Endodermal cell (in vitro differentiated cells): ENCODE data around the gene EVL. TPM values are rescaled to one million over a fixed set of nuclear protein-coding genes. Genes with fewer than 3 reads are reported as not detected.

Experiments used
- DNase-seq: peaks from one replicate; pipeline ENCODE4 v3.0.0-alpha.2; 2017
- H3K27ac ChIP-seq: 2 replicates; pipeline ENCODE4 v1.5.1; 2013; ENCODE audit warnings: mild to moderate bottlenecking, low read depth, low read length, moderate library complexity
- H3K27me3 ChIP-seq: 2 replicates; pipeline ENCODE4 v1.6.1; 2013; ENCODE audit warnings: mild to moderate bottlenecking, low read length, moderate library complexity; ENCODE audit not compliant: insufficient read depth, control insufficient read depth, poor library complexity, severe bottlenecking
- H3K36me3 ChIP-seq: 2 replicates; pipeline ENCODE4 v1.7.0; 2013; ENCODE audit warnings: mild to moderate bottlenecking, low read length, moderate library complexity; ENCODE audit not compliant: control insufficient read depth, insufficient read depth
- H3K4me1 ChIP-seq: one replicate; pipeline ENCODE4 v1.7.0; 2013; ENCODE audit warnings: low read length; ENCODE audit not compliant: control insufficient read depth, insufficient read depth
- H3K4me3 ChIP-seq: 2 replicates; pipeline ENCODE4 v1.5.1; 2013; ENCODE audit warnings: mild to moderate bottlenecking, low read length, moderate library complexity
- H3K9ac ChIP-seq: 2 replicates; pipeline ENCODE4 v1.6.1; 2013; ENCODE audit warnings: mild to moderate bottlenecking, low read length, moderate library complexity; ENCODE audit not compliant: poor library complexity, severe bottlenecking; ENCODE audit errors: extremely low read depth
- H3K9me3 ChIP-seq: 2 replicates; pipeline ENCODE4 v1.6.1; 2013; ENCODE audit warnings: mild to moderate bottlenecking, low read length, moderate library complexity; ENCODE audit not compliant: control insufficient read depth
- H3K27ac Mint-ChIP-seq: 2 replicates; pipeline ENCODE4 v1.8.0; 2020; ENCODE audit warnings: mixed read lengths
- H3K27me3 Mint-ChIP-seq: 2 replicates; pipeline ENCODE4 v1.8.0; 2021; ENCODE audit warnings: mild to moderate bottlenecking, mixed read lengths; ENCODE audit not compliant: insufficient read depth
- H3K36me3 Mint-ChIP-seq: 2 replicates; pipeline ENCODE4 v1.8.0; 2020; ENCODE audit warnings: low read depth, mixed read lengths
- H3K4me1 Mint-ChIP-seq: 2 replicates; pipeline ENCODE4 v1.8.0; 2020; ENCODE audit warnings: mixed read lengths
- H3K4me3 Mint-ChIP-seq: 2 replicates; pipeline ENCODE4 v1.8.0; 2020; ENCODE audit warnings: mild to moderate bottlenecking, moderate library complexity, mixed read lengths
- H3K9me3 Mint-ChIP-seq: 2 replicates; pipeline ENCODE4 v1.8.0; 2020; ENCODE audit warnings: mild to moderate bottlenecking, mixed read lengths
- CTCF ChIP-seq: fragments of 200-600 bp; sonication (generic); conservative IDR thresholded peaks from 2 replicates; pipeline ENCODE4 v1.5.0; 2021; ENCODE audit warnings: antibody characterized with exemption, mild to moderate bottlenecking
- WGBS, 2 experiments: methylation state at CpG; one replicate each; pipeline versions ENCODE4 v1.1.5 to v1.1.7; 2013; ENCODE audit warnings: missing lambda C conversion rate in 2 of 2, mixed read lengths in 1 of 2; ENCODE audit not compliant: insufficient coverage in 1 of 2, insufficient read length in 1 of 2; 5-methylcytosine and 5-hydroxymethylcytosine counted together
- total RNA-seq, 2 donors: library from RNA; stranded (reverse); fragmentation: NEBNext Ultra II Directional in 1 of 2; extraction: Animal tissue kit (Norgen Biotek cat#: 25700) in 1 of 2; gene quantifications; 2 replicates in 1 of 2; 3 replicates in 1 of 2; pipeline ENCODE4 v1.2.1, GENCODE V29; 2021

EVL gene
- total RNA-seq, 2 donors from 2014 or later: 61.1 to 71.3 TPM

- no peak overlapping the region for H3K27ac Mint-ChIP-seq
- Histone ChIP-seq H3K27ac (no peak overlapping the region), H3K27me3 (no peaks in the 10 kb centered on the region), H3K4me3 (no peak overlapping the region), H3K36me3 (no peaks in the 10 kb centered on the region), H3K4me1 (no peaks in the 10 kb centered on the region), H3K9ac (no peak overlapping the region), H3K9me3 (no peaks in the 10 kb centered on the region)
- no peaks in the 10 kb centered on the region for H3K9me3 Mint-ChIP-seq
- peak; percentile 38 for TF ChIP-seq CTCF
- H3K36me3 Mint-ChIP-seq: no peaks in the 10 kb centered on the region
- DNase-seq: no peak
- H3K4me3 Mint-ChIP-seq: no peak overlapping the region
- peaks cover 4% of the 10 kb centered on the region for H3K4me1 Mint-ChIP-seq
- WGBS, 2 experiments: 91 to 95% methylated on average over 8 to 15 of the region's 17 CpGs
- H3K27me3 Mint-ChIP-seq: no peaks in the 10 kb centered on the region
Measured at GRCh38 chr14:100106250-100107112, 41.3 kb downstream of the EVL start.

- Histone ChIP-seq H3K4me3 (no peak overlapping the region), H3K4me1 (no peaks in the 10 kb centered on the region), H3K27ac (no peak overlapping the region), H3K9ac (no peak overlapping the region), H3K27me3 (no peaks in the 10 kb centered on the region), H3K9me3 (no peaks in the 10 kb centered on the region), H3K36me3 (no peaks in the 10 kb centered on the region)
- H3K27ac Mint-ChIP-seq: no peak overlapping the region
- DNase-seq: no peak
- H3K9me3 Mint-ChIP-seq: no peaks in the 10 kb centered on the region
- no peaks in the 10 kb centered on the region for H3K36me3 Mint-ChIP-seq
- peaks cover 4% of the 10 kb centered on the region for H3K4me1 Mint-ChIP-seq
- no peak overlapping the region for H3K4me3 Mint-ChIP-seq
- TF ChIP-seq CTCF: no peak
- no peaks in the 10 kb centered on the region for H3K27me3 Mint-ChIP-seq
- 91 to 100% methylated on average over 1 to 5 of the region's 5 CpGs for WGBS, 2 experiments
Measured at GRCh38 chr14:100107236-100107635, 42.0 kb downstream of the EVL start.

- no peak overlapping the region for H3K4me3 ChIP-seq
- no peaks in the 10 kb centered on the region for H3K36me3 ChIP-seq
- H3K27ac Mint-ChIP-seq: peak overlapping the region; percentile 79
- no peak overlapping the region for H3K9ac ChIP-seq
- TF ChIP-seq CTCF: peak; percentile 96
- peak; percentile 98 for DNase-seq
- no peaks in the 10 kb centered on the region for H3K9me3 Mint-ChIP-seq
- no peak overlapping the region for H3K27ac ChIP-seq
- H3K4me3 Mint-ChIP-seq: no peak overlapping the region
- 49 to 50% methylated on average over 11 to 13 of the region's 13 CpGs for WGBS, 2 experiments
- no peaks in the 10 kb centered on the region for H3K36me3 Mint-ChIP-seq
- no peaks in the 10 kb centered on the region for H3K27me3 Mint-ChIP-seq
- no peaks in the 10 kb centered on the region for H3K27me3 ChIP-seq
- no peaks in the 10 kb centered on the region for H3K4me1 ChIP-seq
- H3K9me3 ChIP-seq: no peaks in the 10 kb centered on the region
- H3K4me1 Mint-ChIP-seq: peaks cover 4% of the 10 kb centered on the region
Measured at GRCh38 chr14:100108042-100108825, 43.0 kb downstream of the EVL start.
